NCI-H146 treated with DMSO at 0.1 percent for 48 hours (cell line): ENCODE data around the gene NRF1.
A peak's percentile ranks its signal among the peaks of the same experiment; 100 is the strongest.

ENCODE experiments used
- DNase-seq: peaks from one replicate; lab custom pipeline; 2025; ENCODE audit not compliant: unreplicated experiment; lab: John Stamatoyannopoulos, UW

Gene NRF1

DNA sequence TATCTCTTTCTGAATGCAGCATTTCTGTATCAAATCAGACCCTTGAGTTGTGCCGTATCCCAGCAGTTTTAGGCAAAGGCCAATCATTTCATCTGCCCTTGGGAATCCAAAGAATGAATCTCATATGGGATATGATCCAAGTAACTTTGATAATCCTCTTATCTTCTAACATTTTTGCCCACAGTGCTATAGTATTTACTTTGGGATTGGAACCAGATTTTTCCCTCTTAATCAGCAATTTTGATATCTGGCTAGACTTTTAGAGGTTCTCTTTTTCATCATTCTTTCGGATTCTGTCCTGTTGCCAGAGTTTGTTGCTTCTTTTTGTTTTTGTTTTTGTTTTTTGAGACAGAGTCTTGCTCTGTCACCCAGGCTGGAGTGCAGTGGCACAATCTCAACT lies 118.0 kb downstream of the NRF1 start:
- no peak for DNase-seq

DNA sequence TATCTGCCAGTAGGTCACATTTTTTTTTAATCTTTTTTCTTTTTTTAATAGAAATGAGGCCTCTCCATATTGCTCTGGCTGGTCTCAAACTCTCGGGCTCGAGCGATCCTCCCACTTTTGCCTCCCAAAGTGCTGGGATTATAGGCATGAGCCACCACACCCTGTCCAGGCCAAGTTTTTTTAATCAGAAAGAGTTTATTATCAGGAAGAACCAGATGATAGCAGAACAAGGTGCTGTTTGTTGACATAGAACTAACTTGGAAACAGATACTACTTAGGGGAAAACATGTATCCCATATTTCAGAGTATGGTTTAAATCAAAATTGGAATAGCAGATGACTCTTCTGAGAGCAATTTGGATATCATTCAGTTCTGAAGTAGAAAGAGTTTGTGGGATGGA lies 118.6 kb downstream of the NRF1 start:
- DNase-seq, result no peak

DNA sequence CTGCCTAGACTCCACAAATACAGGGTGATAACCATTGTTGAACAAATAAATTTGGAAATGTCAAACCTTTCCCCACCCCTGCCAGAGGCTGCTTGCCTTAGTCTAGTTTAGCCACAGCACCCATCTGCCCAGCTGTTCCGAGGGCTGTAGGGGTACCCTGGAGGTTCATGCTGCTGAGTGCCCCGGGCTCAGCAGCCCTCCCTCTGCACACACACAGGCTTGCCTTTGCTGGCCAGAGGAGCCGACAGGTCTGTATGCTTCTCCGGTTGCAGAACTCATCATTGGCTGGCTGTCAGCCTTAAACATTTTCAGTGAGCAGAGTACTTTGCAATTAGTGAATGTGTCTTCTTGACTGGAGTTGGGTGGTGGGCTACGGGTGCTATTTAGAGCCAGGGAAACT lies 122.9 kb downstream of the NRF1 start:
- DNase-seq, result no peak

DNA sequence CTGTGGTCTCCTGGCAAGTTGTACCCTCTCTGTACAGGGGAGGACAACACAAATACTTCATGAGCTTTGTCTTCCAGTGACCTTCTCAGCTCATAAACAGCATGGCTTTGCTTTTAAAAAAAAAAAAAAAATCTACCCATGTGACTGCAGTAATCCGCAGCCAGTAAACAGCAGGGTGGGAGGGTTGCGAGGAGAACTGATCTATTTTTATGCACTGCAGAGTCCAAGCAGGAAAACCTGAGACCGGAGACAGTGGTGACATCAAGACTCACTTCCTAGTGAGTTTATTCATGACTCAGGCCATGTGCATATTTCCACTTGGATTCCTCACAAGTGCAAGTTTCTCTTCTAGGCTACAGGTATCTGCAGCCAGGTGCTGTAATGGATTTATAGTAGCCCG lies 127.9 kb downstream of the NRF1 start:
- no peak for DNase-seq

DNA sequence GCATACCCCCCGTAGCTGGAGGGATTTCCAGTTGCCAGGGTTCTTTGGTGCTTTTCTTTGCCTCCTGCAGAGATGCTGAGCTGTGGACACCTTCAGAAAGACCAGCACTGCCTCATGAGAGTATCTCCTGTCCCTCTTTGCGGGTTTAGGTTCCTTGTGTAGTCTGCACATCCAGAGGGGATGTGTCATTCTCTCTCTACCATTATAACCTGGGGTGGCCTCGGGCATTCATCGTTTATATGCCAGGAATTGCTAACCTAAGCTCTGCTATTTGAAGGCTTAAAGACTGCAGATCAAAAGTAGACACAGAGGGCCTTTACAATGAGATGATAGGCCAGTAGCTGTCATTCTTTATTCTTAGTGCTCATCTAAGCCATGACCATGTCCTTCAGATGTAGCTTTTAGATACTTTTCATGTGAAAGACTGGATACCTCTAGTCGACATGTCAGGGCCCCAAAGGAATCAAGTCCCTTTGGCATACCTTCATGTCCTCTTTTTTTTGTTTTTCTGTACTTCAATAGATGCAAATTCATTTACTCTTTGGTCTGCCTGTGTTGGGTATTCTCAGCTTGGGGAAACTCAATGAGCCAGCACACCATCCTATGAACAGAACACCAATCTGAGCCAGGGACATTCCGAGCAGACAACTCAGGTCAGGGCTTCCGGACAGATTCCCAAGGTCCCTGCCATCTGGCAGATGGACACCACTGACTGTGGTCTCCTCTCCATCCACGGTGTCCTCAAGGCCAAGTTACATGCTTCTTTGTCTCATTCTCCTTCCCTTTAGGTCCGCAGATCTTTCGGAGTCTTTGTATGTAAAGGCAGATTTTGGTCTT lies 129.3 kb downstream of the NRF1 start:
- no peak for DNase-seq

DNA sequence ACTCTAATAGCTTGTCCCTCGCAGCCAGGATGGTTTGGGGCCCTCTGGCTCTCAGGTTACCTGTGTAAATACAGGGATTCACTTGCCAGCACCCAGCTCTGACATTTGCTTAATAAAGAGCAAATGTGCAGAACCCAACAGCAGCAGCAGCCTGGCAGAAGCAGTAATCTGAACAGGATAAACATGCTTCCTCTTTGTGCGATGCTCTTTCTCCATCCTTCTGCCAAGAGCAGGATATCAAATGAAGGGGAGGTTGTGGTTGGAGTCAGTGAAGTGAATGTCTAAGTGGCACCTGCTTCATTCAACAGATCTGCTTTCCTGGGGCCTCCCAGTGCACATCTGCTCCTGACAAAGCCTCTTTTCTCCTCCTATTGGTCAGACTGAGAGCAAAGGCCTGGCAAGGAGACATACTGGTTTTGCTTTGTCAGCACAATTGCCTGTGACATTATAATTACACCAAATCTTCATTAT lies 130.3 kb downstream of the NRF1 start:
- peak; percentile 92 for DNase-seq

DNA sequence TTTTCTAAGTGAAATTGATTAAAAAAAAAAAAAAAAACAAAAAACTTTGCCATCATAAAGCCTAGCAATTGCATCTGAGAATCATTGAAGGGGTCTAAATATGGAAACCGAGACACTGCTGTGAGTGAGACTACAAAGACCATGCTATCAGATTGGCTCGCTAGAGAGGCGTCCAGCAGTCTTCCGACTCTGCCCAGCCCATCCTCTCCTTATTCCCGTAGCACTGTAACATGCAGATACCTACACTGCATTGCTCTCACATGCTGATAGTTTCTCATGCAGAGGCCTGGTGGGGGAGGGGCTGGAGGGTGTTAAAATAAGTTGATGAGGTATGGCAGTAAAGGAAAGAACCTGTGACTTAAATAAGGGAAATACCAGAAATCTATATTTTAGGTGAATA lies 130.7 kb downstream of the NRF1 start:
- no peak for DNase-seq

DNA sequence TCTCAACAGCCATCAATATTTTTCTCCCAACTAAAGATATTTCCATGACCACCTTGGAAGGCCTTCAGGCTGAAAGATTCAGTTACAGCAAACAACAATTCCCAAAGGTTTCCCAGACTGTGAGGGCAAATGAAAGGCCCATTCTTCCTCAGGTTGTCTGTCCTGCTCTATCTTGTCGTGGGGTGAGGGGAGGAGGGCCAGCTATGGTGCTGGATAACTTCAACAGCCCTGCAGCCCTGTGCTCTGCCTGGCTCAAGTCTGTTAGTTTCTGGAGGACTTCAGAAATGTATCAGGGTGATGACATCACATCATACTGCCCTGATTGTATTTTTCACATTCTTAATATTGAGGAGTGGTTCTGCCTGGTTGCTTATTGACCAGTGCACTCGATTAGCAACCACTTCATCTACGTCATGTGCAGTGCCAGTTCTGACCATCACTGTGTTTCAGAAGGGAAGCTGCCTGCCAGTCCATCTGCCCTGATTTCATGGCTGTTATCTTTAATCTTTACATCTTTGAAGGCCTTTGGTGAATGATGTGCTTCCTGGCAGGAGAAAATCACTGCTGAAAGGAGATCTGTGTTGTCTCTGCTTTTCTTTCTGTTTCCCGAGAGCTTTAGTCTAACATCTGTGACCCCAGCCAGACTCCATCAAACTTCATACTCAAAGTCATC lies 135.5 kb downstream of the NRF1 start:
- DNase-seq, result no peak

DNA sequence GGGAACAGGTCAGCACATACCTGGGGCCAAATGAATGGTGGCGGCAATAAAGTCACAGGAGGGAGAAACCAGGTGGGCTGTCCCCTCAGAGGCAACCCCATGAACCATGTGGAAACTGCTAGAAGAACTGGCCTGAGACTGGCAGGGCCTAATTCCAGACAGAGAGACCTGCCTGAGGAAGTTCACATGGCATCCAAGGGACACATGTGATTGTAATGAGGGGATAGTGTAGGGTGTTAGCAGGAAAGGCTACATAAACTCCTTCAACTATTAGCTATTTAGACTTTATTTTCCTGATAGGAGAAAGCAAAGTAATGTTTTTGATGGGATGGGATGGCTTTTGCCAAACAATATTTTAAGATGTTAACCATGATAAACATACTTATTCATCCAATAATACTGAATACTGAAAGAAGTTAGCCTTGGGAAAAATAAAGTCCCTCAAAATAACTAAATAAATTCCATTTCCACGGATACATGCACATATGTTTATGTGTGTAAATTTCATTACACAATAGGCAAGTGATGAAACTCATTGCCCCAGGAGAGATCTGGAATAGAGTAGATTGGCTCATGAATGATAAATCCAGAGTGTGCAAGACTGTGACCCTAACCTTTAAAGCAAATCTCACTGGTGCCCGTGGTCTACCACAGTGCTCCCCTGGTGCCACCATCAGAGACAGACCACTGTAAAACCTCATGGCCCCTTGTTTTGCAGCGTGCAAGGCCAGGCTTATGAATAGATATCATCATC lies 137.0 kb downstream of the NRF1 start:
- DNase-seq, result no peak

DNA sequence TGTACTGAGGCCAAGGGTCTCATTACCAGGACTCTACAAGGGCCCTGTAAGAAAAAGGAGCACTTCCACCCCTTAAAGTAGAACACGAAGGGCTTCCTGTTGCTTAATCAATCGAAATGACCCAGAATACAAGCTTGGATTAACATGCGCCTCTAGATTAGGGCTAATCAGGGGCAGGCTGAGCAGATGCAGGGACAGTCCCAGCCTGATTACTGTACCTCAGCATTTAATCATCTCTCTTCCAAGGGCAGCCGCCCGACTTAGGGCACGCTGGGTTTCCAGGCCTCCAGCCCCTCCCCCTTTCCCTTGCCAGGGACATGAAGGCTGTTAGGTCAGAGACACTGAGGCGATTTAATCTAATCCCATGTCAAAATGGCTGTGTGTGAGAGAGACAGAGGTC lies 138.6 kb downstream of the NRF1 start:
- no peak for DNase-seq

DNA sequence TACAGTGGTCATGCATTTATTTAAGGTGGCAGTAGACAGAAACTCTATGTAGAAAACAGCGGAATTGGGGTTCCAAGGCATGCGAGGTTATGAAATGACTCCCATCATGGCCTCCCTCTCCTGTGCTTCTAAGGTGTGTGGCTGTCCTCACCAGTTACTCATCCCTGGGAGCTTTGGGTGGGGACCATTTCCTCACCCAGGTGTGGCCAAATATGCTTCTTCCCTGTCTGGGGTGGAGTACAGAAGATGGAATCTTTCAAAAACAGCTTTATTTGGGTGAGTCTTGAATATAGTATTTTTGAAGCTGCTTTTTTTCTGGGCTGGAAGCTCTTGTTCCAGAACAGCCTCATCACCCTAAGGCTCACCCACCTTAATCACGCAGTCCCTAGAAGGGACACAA lies 139.0 kb downstream of the NRF1 start:
- no peak for DNase-seq

DNA sequence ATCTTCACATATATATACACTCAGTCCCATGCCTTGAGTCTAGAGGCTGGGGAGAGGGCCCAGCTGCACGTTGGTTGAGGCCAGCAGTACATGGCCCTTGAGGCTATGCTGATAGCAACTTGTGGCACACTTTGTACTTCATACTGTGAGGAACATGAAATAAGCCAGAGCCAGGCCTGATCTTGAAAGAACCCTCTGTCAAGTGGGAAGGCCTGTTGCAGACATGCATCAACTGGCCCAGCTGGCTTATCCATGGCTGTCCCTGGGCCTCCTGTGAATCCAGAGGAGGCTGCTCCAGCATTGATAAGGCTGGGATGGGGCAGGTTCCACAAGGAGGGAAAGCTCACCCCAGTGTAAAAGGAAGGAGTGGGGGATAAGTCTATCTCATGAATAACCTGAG lies 140.4 kb downstream of the NRF1 start:
- DNase-seq, result no peak

DNA sequence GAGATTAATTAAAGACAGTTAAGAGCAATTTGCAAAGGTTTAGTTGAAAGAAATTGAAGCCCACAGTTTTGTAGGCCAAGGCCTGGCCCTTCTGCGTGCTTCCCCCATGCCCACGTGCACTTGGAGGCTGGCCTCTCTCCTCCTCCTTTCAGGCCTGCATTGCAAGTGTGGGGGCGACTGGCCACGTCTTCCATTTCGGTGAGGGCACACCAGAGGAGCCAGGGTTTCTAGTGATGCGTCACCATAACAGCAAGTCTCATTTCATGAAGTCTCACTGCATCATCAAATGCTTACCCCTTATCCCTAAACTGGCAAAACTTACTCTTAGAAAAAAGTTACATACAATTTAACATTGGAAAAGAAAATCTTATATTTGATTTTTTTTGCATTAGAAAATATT lies 141.2 kb downstream of the NRF1 start:
- no peak for DNase-seq

DNA sequence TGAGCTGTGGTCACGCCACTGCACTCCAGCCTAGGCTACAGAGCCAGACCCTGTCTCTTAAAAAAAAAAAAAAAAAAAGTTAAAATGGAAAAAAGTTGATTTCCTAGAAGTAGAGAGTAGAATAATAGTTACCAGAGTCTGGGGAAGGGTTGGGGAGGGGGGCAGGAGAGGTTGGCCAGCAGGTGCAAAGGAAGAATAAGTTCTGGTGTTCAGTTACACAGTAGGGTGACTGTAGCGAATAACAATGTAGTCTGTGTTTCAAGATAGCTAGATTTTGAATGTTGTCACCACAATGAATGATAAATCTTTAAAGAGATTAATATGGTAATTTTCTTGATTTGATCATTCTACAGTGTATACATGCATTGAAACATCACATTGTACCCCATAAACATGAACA lies 142.9 kb downstream of the NRF1 start:
- no peak for DNase-seq

DNA sequence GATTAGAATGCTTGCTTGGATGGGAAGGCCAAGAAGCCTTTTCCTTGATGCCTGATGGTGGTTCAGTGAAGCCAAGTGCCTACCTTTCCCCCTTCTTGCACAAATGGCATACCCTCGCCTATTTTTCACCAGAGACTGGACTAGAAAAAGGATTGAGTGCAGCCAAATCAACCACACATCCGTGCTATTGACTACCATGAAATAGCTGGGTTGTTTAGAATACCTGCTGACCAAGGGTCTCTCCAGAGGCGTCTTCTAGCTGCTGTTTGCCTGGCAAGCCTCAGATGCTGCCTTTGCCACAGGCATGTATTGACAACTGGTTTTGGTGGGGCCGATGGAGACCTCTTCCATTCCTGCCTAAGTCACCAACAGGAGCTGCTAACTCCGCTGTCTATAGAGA lies 146.5 kb downstream of the NRF1 start:
- no peak for DNase-seq

DNA sequence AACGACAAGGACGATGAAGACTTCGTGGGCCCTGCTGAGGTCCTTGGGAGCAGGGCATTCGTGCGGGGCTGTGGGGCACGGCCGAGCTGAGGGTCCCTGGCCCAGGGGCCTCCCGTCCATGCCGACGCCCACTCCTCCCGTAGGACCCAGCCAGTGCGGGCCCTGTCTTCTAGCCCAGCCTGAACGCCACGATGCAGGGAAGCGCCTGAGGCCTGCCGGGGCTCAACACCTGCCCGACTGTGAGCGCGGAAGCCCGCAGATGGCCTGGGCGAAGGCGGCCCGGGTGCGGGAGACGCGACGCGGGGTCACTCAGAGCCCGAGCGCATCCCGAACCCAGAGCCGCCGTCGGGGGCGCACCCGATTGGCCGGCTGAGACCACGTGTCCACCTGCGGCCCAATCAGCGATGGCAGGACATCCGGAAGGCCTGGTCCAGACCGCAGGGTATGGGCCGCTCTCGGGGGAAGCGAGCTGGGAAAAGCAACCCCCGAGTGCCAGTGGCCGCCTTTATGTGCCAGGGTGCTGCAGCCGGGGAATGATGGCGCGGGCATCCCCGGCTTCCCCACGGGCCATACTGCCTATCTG lies 151.0 kb downstream of the NRF1 start:
- no peak for DNase-seq

DNA sequence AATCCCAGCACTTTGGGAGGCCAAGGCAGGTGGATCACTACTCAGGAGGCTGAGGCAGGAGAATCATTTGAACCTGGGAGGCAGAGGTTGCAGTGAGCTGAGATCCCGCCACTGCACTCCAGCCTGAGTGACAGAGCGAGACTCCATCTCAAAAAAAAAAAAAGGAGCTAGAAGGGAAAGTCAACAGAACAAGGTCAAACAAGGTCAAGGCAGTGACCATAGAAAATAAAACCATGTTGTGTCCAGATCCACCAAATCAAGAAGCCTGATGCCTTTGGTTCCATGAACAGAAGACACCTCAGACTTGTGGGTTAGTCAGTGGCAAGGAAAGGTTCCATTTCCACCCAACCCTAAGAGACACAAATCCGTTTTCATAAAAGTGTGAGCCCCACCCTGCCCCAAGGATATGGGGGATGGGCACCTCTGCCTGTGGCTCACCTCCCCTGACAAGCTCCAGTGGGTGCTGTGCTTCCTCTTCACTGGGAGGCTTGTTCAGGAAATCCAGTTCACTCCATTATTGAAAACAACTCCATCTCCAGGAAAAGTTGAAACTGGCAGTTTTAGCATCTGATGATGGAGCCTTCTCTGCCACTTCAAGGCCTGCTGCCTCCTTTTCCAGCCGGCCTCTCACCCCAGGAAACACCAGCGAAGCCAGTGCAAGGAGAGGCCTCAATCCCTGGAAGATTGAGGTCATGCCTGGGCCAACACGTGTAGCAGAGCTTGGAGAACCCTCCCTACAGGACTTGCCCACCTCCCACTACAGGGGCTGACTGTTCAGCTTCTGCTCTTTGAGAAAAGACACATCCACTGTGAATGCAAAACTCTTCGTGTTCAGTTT lies 152.9 kb downstream of the NRF1 start:
- no peak for DNase-seq

DNA sequence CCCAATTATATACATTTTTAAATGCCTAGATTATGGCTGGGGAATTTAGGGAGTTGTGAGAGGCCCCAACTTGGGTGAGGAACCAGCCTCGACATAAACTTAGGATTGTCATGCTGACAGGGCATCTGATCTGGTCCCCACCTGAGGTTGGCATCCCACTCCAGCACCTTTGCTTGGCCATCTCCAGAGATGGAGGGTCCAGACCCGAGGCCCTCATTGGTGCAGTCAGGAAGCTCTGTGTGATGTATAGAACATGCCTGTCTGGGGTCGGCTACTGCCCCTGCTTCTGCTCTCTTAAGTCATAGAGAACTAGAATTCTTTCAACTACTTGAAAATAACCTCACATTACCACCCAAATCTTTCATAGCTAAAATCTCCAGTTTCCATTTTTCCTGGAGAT lies 153.8 kb downstream of the NRF1 start:
- DNase-seq, result no peak

DNA sequence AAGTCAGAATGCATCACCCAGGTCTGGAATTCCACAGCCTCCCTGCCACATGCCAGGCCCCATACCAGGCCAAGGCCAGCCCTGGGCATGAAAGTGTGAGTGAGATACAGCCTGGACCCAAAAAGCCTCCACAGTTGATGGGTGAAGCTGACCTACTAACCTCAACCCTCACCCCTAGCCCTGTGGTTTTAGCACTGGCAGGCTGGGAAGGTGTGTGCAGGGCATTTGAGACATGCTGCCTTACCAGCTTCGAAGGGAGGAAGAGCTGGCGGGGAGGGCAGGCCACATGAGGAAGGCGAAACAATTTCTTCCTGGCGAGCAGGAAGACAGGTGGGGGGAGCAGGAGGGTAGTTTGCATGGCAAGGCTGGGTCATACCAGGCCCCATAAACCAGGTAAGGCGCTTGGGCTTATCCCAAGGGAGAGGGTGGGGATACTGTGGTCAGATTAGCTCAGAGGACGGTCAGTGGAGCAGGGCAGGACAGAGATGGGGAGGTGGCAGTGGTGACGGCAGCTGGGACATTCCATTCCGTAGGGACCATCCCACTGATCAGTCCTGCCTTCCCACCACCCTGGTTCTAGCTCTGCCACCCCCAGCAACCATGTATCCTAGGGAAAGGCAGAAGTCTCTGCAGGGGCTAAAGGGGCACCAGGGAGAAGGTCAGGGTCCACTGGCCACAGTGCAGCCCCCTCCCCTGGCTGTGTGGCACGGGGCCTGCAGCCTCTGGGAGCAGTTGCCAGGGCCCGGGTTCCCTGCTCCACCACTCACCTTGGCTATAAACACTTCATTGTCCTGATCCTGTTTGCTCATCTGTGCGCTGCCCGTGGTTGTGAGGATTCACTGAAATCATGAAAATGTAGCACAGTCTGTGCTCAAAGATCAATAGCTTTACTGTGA lies 155.8 kb downstream of the NRF1 start:
- DNase-seq, result no peak
